ENCODE results near the gene GRIK1.

Gene GRIK1

DNA sequence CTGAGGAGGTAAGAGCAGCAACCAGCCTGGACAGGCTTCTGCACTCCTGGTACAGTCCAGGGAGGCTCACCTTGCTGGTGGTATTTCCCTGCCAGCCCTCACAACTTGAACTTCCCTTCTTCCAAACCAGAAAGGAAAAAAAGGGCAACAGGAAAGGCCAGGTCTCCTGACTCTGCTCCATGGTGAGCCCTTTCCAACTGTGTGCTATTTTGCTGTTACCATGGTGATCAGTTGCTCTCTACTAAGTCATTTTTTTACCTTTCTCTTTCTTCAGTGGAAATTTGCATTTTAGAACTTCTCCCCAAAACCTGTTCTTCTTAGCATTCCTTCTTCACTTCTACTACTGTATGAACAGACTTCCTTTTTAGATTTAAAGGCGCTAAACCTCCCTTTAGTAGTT, 164.3 kb downstream of the GRIK1 start:
- Histone ChIP-seq H3K9me3 (ENCODE audit: control insufficient read depth, low read depth, low read length) (no peaks in the 10 kb centered on the region), H3K4me1 (ENCODE audit: control insufficient read depth, low read depth, low read length) (no peaks in the 10 kb centered on the region), H3K9ac (ENCODE audit: low read length) (no peak overlapping the region), H3K27me3 (ENCODE audit: control insufficient read depth, insufficient read depth, low read length) (no peaks in the 10 kb centered on the region), H3K27ac (ENCODE audit: low read length) (no peak overlapping the region), H3K4me3 (ENCODE audit: low read length) (no peak overlapping the region), H3K36me3 (ENCODE audit: control insufficient read depth, low read depth, low read length) (no peaks in the 10 kb centered on the region)

DNA sequence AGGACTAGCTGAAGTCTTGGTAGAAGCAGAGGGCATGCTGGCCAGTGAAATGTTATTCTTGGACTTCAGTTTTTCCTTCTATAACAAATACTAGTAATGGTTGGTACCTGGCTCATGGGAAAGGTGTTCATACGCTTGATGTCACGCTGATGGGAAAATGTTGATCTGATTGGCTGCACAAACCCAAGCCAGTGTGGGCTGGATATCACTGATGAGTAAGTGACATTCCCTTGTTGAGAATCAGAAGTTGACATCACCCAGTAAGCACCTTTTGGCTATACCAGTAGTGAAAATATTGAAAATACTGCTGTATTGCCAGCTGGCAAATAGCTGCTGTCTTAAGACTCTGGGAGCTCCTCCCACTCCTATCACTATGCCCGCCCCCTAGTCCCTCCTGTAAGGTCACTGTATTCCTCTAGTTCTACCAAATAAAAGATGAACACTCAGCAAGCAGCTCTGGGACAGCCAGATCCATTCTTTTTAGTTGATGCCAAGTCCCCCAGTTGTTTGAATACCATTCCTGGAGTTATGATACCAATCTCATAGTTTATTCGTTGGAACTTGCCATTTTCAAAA, 168.2 kb downstream of the GRIK1 start:
- Histone ChIP-seq H3K9ac (ENCODE audit: low read length) (no peak overlapping the region), H3K27me3 (ENCODE audit: control insufficient read depth, insufficient read depth, low read length) (no peaks in the 10 kb centered on the region), H3K27ac (ENCODE audit: low read length) (no peak overlapping the region), H3K9me3 (ENCODE audit: control insufficient read depth, low read depth, low read length) (no peaks in the 10 kb centered on the region), H3K4me1 (ENCODE audit: control insufficient read depth, low read depth, low read length) (no peaks in the 10 kb centered on the region), H3K4me3 (ENCODE audit: low read length) (no peak overlapping the region), H3K36me3 (ENCODE audit: control insufficient read depth, low read depth, low read length) (no peaks in the 10 kb centered on the region)

GRCh38 chr21:29763674-29764073, 176.1 kb downstream of the GRIK1 start:
- Histone ChIP-seq H3K36me3 (ENCODE audit: control insufficient read depth, low read depth, low read length) (no peaks in the 10 kb centered on the region), H3K4me1 (ENCODE audit: control insufficient read depth, low read depth, low read length) (no peaks in the 10 kb centered on the region), H3K4me3 (ENCODE audit: low read length) (no peak overlapping the region)

DNA sequence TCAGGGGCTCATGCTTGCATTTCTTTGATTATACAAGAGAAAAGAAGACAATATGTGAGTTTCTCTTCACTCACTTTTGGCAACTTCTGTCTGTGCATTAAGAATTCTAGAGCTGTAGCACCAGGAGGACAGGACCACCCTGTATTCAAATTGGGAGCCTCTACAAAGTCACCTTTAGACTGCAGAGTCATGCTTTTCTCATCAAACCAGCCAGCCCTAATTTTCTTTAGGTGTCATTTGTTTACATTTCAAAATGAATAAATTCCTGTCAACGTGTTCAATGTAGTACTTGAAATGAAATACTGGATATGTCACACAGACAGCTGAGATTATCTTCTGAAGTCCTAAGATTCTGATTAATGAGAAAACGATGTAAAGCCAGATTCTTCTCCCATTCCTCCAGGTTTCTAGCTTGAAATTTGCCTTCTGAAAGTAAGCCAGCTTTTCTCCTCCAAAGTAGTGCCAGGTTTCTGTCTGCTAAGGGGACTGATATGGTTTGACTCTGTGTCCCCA, 177.2 kb downstream of the GRIK1 start:
- Histone ChIP-seq H3K9me3 (ENCODE audit: control insufficient read depth, low read depth, low read length) (no peaks in the 10 kb centered on the region), H3K4me3 (ENCODE audit: low read length) (no peak overlapping the region), H3K27me3 (ENCODE audit: control insufficient read depth, insufficient read depth, low read length) (no peaks in the 10 kb centered on the region), H3K4me1 (ENCODE audit: control insufficient read depth, low read depth, low read length) (no peaks in the 10 kb centered on the region), H3K36me3 (ENCODE audit: control insufficient read depth, low read depth, low read length) (no peaks in the 10 kb centered on the region), H3K27ac (ENCODE audit: low read length) (no peak overlapping the region), H3K9ac (ENCODE audit: low read length) (no peak overlapping the region)

More at GRCh38 chr21:29763674-29764073, 176.1 kb downstream of the GRIK1 start:
- Histone ChIP-seq H3K27me3 (ENCODE audit: control insufficient read depth, insufficient read depth, low read length) (no peaks in the 10 kb centered on the region), H3K9me3 (ENCODE audit: control insufficient read depth, low read depth, low read length) (no peaks in the 10 kb centered on the region), H3K9ac (ENCODE audit: low read length) (no peak overlapping the region), H3K27ac (ENCODE audit: low read length) (no peak overlapping the region)

DNA sequence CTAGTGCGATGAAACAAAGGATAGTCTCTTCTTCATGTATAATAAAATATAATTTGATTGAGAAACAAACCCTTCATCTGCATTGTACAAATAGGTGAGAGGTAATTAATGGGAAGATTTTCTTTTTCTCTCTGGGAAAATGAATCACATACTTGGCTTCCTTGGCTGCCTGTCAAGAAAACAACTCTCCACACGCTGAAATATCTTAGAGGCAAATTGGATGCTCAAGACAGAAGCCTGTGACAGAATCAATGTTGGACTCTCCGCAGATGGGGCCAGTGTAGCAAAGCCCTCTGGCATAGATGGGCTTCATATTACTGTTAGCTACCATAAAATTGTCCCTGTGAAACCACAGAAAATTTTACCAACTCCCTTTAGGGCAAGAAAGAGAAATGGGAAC, 186.6 kb downstream of the GRIK1 start:
- no peak overlapping the region for H3K9ac ChIP-seq (ENCODE audit: low read length)
- H3K4me3 ChIP-seq (ENCODE audit: low read length): no peak overlapping the region
- no peaks in the 10 kb centered on the region for H3K27me3 ChIP-seq (ENCODE audit: control insufficient read depth, insufficient read depth, low read length)

DNA sequence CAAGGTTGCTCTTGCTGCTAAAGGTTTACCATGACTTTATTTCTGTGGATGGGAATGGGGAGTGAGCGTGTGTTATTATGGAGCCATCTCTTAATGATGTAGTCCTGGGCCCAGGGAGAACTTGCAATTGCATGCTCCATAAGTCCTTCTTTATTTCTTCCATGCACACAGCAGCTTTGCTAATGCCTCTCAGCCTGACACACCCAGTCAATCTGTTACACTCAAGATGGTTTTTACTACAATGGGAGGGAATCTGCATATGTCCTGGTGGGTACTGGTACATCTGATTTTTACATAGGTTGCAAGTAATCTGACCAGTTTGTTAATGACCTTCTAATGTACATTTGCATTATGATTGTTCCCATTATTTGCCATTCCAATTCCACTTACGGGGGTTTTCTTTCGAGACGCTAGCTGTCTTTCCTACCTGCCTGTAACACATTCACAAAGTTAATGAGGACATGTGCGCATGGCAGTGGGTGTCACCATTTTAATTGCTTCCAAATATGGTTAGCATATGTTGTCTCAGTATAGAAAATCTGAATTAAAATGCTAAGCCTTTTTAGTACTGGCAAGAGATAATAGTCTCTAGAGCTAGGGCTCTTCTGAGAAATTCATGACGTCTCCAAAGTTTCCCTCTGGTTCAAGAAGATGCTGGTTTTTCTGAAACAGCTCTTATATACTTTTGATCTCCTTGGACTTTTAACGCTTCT, 188.2 kb downstream of the GRIK1 start:
- no peaks in the 10 kb centered on the region for H3K36me3 ChIP-seq (ENCODE audit: control insufficient read depth, low read depth, low read length)
- peaks cover 8% of the 10 kb centered on the region for H3K4me1 ChIP-seq (ENCODE audit: control insufficient read depth, low read depth, low read length)
- H3K9ac ChIP-seq (ENCODE audit: low read length): no peak overlapping the region
- H3K9me3 ChIP-seq (ENCODE audit: control insufficient read depth, low read depth, low read length): no peaks in the 10 kb centered on the region
- H3K27me3 ChIP-seq (ENCODE audit: control insufficient read depth, insufficient read depth, low read length): no peaks in the 10 kb centered on the region
- no peak overlapping the region for H3K27ac ChIP-seq (ENCODE audit: low read length)
- H3K4me3 ChIP-seq (ENCODE audit: low read length): no peak overlapping the region

More for the DNA sequence above, 186.6 kb downstream of the GRIK1 start:
- Histone ChIP-seq H3K9me3 (ENCODE audit: control insufficient read depth, low read depth, low read length) (no peaks in the 10 kb centered on the region), H3K4me1 (ENCODE audit: control insufficient read depth, low read depth, low read length) (peaks cover 8% of the 10 kb centered on the region), H3K27ac (ENCODE audit: low read length) (no peak overlapping the region), H3K36me3 (ENCODE audit: control insufficient read depth, low read depth, low read length) (no peaks in the 10 kb centered on the region)

- no peak overlapping the region for H3K9ac ChIP-seq (ENCODE audit: low read length)
- H3K4me1 ChIP-seq (ENCODE audit: control insufficient read depth, low read depth, low read length): peaks cover 8% of the 10 kb centered on the region
- H3K27ac ChIP-seq (ENCODE audit: low read length): no peak overlapping the region
- no peaks in the 10 kb centered on the region for H3K36me3 ChIP-seq (ENCODE audit: control insufficient read depth, low read depth, low read length)
- no peaks in the 10 kb centered on the region for H3K27me3 ChIP-seq (ENCODE audit: control insufficient read depth, insufficient read depth, low read length)
- H3K9me3 ChIP-seq (ENCODE audit: control insufficient read depth, low read depth, low read length): no peaks in the 10 kb centered on the region
- H3K4me3 ChIP-seq (ENCODE audit: low read length): no peak overlapping the region
Measured at GRCh38 chr21:29749957-29750356, 189.8 kb downstream of the GRIK1 start.

DNA sequence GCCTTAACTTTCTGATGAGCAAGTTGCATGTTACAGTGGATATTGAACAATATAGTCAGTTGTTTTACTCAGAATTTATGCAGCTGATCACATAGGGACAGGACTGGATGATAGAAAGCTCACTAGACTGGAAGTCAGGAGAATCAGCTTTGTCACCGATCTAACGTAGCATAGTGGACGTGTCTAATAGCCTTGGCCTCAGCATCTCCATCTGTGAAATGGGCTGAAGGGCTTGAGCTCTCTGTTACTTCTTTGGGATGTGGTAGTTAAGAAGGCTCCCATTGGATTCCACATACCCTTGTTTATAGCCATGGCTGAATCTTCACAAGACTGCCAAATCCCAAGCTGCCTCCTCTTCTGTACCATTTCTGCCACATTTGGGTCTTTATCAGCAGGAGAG, 190.6 kb downstream of the GRIK1 start:
- Histone ChIP-seq H3K9me3 (ENCODE audit: control insufficient read depth, low read depth, low read length) (no peaks in the 10 kb centered on the region), H3K4me1 (ENCODE audit: control insufficient read depth, low read depth, low read length) (peaks cover 8% of the 10 kb centered on the region), H3K9ac (ENCODE audit: low read length) (no peak overlapping the region), H3K36me3 (ENCODE audit: control insufficient read depth, low read depth, low read length) (no peaks in the 10 kb centered on the region), H3K4me3 (ENCODE audit: low read length) (no peak overlapping the region), H3K27ac (ENCODE audit: low read length) (no peak overlapping the region), H3K27me3 (ENCODE audit: control insufficient read depth, insufficient read depth, low read length) (no peaks in the 10 kb centered on the region)

GRCh38 chr21:29748391-29749167, 191.2 kb downstream of the GRIK1 start:
- no peak overlapping the region for H3K4me3 ChIP-seq (ENCODE audit: low read length)
- no peak overlapping the region for H3K27ac ChIP-seq (ENCODE audit: low read length)

DNA sequence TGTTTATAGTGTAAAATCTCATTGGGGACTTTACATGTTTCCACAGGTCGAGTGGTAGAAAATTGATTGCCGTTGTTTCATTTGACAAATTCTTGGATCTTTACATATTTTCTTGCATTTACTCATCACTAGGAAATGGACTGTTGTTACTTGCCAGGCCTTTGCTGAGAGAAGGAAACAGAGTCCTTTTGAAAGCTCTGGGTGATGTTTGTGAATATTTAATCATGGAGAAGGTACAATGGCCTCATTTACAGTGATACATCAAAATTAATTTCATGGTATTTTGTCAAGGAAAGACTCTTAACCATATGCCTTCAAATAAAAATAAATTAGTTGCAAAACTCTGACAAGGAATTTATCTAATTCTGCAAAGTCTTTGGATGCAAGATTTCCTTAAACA, 198.0 kb downstream of the GRIK1 start:
- no peak overlapping the region for H3K9ac ChIP-seq (ENCODE audit: low read length)
- no peaks in the 10 kb centered on the region for H3K36me3 ChIP-seq (ENCODE audit: control insufficient read depth, low read depth, low read length)
- no peak overlapping the region for H3K4me3 ChIP-seq (ENCODE audit: low read length)
- no peaks in the 10 kb centered on the region for H3K4me1 ChIP-seq (ENCODE audit: control insufficient read depth, low read depth, low read length)
- H3K27ac ChIP-seq (ENCODE audit: low read length): no peak overlapping the region
- H3K9me3 ChIP-seq (ENCODE audit: control insufficient read depth, low read depth, low read length): no peaks in the 10 kb centered on the region
- H3K27me3 ChIP-seq (ENCODE audit: control insufficient read depth, insufficient read depth, low read length): no peaks in the 10 kb centered on the region

More at GRCh38 chr21:29748391-29749167, 191.2 kb downstream of the GRIK1 start:
- H3K9me3 ChIP-seq (ENCODE audit: control insufficient read depth, low read depth, low read length): no peaks in the 10 kb centered on the region
- H3K9ac ChIP-seq (ENCODE audit: low read length): no peak overlapping the region
- H3K27me3 ChIP-seq (ENCODE audit: control insufficient read depth, insufficient read depth, low read length): no peaks in the 10 kb centered on the region
- peaks cover 8% of the 10 kb centered on the region for H3K4me1 ChIP-seq (ENCODE audit: control insufficient read depth, low read depth, low read length)
- no peaks in the 10 kb centered on the region for H3K36me3 ChIP-seq (ENCODE audit: control insufficient read depth, low read depth, low read length)

DNA sequence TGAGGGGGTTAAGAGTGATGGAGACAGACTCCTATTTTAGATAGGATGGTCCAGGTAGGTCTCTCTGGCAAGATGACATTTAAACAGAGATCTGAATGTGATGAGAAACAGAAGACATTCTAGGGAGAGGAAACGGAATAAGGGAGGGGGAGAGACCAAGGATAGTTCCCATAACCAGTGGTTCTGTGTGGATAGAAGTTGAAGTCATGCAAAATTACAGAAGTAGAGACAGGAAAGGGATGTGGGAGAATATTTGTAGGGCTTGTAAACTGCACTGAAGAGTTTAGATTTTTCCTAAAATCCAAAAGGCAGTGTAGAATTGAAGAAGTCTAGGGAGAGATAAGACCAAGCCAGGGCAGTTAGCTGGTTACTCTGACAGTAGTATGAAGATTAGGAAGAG, 200.6 kb downstream of the GRIK1 start:
- no peak overlapping the region for H3K27ac ChIP-seq (ENCODE audit: low read length)
- no peak overlapping the region for H3K4me3 ChIP-seq (ENCODE audit: low read length)
- no peaks in the 10 kb centered on the region for H3K27me3 ChIP-seq (ENCODE audit: control insufficient read depth, insufficient read depth, low read length)
- no peaks in the 10 kb centered on the region for H3K4me1 ChIP-seq (ENCODE audit: control insufficient read depth, low read depth, low read length)
- no peaks in the 10 kb centered on the region for H3K9me3 ChIP-seq (ENCODE audit: control insufficient read depth, low read depth, low read length)
- H3K9ac ChIP-seq (ENCODE audit: low read length): no peak overlapping the region
- H3K36me3 ChIP-seq (ENCODE audit: control insufficient read depth, low read depth, low read length): no peaks in the 10 kb centered on the region
